ENCODE data around the gene MEGF9.

MEGF9 gene

DNA sequence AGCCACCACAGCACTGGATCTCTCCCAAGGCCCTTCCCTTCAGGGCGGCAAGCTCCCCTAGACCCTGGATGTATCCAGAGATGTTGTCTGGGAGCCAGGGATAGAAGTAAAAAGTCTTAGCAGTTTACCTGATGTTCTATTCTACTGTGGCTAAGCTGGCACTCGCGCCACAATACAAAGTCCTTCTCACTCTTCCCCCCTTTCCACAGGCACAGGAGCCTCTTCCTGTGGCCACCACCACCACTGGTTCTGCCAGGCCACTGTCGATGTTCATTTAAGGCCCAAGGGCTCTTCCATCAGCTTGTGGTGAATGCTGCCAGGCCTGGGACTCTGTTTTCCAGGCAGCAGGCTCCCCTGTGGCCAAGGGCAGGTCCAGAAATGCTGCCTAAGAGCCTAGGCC, 33.7 kb downstream of the MEGF9 start:
- ChIA-PET CTCF (no interaction called here), POLR2A (ENCODE audit: low non-redundant PET) (no interaction called here)
- DNase-seq (ENCODE audit: low spot score), result no peak
- no peak overlapping the region for H3K27ac ChIP-seq
- TF ChIP-seq, protein P1, sequence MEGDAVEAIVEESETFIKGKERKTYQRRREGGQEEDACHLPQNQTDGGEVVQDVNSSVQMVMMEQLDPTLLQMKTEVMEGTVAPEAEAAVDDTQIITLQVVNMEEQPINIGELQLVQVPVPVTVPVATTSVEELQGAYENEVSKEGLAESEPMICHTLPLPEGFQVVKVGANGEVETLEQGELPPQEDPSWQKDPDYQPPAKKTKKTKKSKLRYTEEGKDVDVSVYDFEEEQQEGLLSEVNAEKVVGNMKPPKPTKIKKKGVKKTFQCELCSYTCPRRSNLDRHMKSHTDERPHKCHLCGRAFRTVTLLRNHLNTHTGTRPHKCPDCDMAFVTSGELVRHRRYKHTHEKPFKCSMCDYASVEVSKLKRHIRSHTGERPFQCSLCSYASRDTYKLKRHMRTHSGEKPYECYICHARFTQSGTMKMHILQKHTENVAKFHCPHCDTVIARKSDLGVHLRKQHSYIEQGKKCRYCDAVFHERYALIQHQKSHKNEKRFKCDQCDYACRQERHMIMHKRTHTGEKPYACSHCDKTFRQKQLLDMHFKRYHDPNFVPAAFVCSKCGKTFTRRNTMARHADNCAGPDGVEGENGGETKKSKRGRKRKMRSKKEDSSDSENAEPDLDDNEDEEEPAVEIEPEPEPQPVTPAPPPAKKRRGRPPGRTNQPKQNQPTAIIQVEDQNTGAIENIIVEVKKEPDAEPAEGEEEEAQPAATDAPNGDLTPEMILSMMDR (conservative IDR thresholded peaks at IDR 0.05; ENCODE audit: low read depth), result no peak

DNA sequence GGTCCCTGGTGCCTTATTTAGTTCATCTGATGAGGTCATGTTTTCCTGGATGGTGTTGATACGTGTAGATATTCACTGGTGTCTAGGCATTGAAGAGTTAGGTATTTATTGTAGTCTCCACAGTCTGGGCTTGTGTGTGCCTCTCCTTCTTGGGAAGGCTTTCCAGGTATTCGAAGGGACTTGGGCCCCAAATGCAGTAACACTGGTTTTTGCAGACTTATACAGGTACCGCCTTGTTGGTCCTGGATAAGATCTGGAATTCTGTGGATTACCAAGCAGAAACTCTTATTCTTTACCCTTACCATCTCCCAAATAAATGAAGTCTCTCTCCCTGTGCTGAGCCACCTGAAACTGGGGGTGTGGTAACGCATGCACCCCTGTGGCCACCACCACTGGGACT, 34.1 kb downstream of the MEGF9 start:
- no peak overlapping the region for H3K27ac ChIP-seq
- ChIA-PET CTCF (no interaction called here), POLR2A (ENCODE audit: low non-redundant PET) (no interaction called here)
- no peak for DNase-seq (ENCODE audit: low spot score)
- TF ChIP-seq, protein P1 (conservative IDR thresholded peaks at IDR 0.05; ENCODE audit: low read depth), result no peak

DNA sequence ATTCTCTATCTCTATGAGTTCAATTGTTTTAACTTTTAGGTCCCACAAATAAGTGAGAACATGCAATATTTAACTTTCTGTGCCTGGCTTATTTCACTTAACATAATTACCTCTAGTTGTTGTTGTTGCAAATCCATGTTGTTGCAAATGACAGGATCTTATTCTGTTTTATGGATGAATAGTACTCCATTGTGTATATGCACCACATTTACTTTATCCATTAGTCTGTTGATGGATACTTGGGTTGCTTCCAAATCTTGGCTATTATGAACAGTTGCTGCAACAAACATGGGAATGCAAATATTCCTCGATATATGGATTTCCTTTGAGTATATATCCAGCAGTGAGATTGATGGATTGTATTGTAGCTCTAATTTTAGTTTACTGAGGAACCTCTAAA, 36.3 kb downstream of the MEGF9 start:
- POLR2A ChIA-PET (ENCODE audit: low non-redundant PET), result no interaction called here
- CTCF ChIA-PET, result interaction anchor here (1.2 kb wide), 1 partner anchor 373 kb away, joined by 3 read pairs; no protein-coding TSS in a partner anchor
- no peak overlapping the region for H3K27ac ChIP-seq
- no peak for DNase-seq (ENCODE audit: low spot score)
- TF ChIP-seq, protein P1 (conservative IDR thresholded peaks at IDR 0.05; ENCODE audit: low read depth), result no peak

DNA sequence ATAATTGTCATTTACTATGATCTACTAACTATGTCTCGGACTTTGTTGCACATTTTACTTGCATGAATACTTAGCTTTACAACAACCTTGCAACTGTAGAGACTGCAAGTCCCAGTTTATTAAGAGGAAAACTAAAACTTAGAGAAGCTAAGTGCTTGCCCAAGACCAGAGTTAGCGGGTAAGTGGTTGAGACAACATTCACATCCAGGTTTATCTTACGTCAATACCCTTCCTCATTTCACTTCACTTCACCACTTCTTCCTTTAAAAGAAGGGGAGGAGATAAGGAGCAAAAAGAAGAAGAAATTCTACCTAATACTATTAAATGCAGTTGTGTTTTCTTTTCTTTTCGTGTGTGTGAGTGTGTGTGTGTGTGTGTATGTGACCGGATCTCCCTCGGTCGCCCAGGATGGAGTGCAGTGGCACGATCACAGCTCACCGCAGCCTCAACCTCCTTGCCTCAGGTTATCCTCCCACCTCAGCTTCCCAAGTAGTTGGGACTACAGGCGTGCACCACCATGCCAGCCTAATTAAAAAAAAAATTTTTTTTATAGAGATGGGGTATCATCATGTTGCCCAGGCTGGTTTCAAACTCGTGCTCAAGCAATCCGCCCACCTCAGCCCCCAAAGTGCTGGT, 37.4 kb downstream of the MEGF9 start:
- TF ChIP-seq, protein P1 (conservative IDR thresholded peaks at IDR 0.05; ENCODE audit: low read depth), result no peak
- no peak overlapping the region for H3K27ac ChIP-seq
- POLR2A ChIA-PET (ENCODE audit: low non-redundant PET), result no interaction called here
- no peak for DNase-seq (ENCODE audit: low spot score)
- CTCF ChIA-PET, result interaction anchor here (1.2 kb wide), 1 partner anchor 374 kb away, joined by 3 read pairs; no protein-coding TSS in a partner anchor

DNA sequence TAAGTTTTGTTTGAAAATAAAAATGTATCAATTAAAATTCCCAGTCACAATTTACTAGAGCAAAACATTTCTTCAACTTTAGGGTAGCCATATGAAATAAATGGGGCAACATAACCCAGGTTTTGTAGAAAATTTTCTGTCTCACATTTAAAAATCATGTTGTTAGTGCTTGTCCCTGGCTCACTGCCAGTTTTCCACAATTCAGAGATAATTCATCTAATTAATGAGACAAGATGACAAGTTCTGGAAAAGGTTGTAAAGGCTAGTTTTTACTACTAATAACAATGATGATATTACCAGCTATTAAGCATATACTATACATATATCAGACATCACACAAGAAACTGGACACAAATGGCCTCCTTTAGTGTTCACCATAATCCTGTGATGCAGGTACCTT, 45.9 kb downstream of the MEGF9 start:
- POLR2A ChIA-PET (ENCODE audit: low non-redundant PET), result no interaction called here
- H3K27ac ChIP-seq, result no peak overlapping the region
- DNase-seq (ENCODE audit: low spot score), result no peak
- CTCF ChIA-PET, result interaction anchor here (0.6 kb wide), 1 partner anchor 48 kb away, joined by 3 read pairs; no protein-coding TSS in a partner anchor
- TF ChIP-seq, protein P1 (conservative IDR thresholded peaks at IDR 0.05; ENCODE audit: low read depth), result no peak

DNA sequence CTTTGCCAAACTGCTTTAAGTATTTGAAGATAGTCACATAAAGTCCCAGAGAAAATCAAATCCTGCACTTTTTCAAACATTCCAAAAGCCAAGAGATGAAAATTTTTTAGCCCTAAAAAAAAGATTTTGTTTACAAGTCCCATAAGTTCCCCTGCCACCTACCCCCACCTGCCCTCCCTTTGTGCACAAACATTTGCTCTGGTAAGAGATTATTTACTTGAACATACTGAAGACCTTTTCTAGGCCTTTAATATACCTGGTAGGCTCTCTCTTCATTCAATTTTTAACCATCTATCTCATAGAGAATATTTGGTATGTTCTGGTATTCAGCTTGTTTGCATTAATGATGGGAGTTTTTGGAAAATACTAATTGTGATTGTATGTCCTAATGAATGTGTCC, 50.3 kb downstream of the MEGF9 start:
- no peak for DNase-seq (ENCODE audit: low spot score)
- ChIA-PET CTCF (no interaction called here), POLR2A (ENCODE audit: low non-redundant PET) (no interaction called here)
- TF ChIP-seq, protein P1 (conservative IDR thresholded peaks at IDR 0.05; ENCODE audit: low read depth), result no peak
- H3K27ac ChIP-seq, result no peak overlapping the region
